SH-SY5Y (cell line): ENCODE data around the gene NDST4.

Experiments
- GATA2 ChIP-seq: IDR thresholded peaks from 2 replicates; pipeline ENCODE4 v1.6.1; 2011; ENCODE audit warnings: mild to moderate bottlenecking, low read depth, low read length
- GATA3 ChIP-seq: IDR thresholded peaks from 2 replicates; pipeline ENCODE4 v1.6.1; 2011; ENCODE audit warnings: low read depth, mild to moderate bottlenecking, low read length, moderate library complexity

- TF ChIP-seq GATA3, result no peak
- TF ChIP-seq GATA2, result no peak
Measured at GRCh38 chr4:114964026-114964425, 149.4 kb downstream of the NDST4 start.
